ENCODE data around the gene CFAP58. TPM values are rescaled to one million over a fixed set of nuclear protein-coding genes. Genes with fewer than 3 reads are reported as not detected.

CFAP58 gene
- total RNA-seq, 1 experiment from 2014 or later: 0.26 TPM

GRCh38 chr10:104485632-104486031 is 132.0 kb downstream of the CFAP58 start:
- Histone ChIP-seq H3K4me1 (ENCODE audit: low read length) (no peaks in the 10 kb centered on the region), H3K4me3 (ENCODE audit: low read length) (no peak overlapping the region), H3K27ac (ENCODE audit: low read length) (no peak overlapping the region), H4K20me1 (ENCODE audit: insufficient read depth, low read depth, low read length) (no peaks in the 10 kb centered on the region), H3K79me2 (ENCODE audit: low read length) (no peaks in the 10 kb centered on the region), H3K4me2 (ENCODE audit: low read depth, low read length, poor library complexity, severe bottlenecking) (no peak overlapping the region), H3K36me3 (ENCODE audit: insufficient read depth, low read length) (no peaks in the 10 kb centered on the region), H2AFZ (ENCODE audit: low read length) (no peak overlapping the region), H3K9me3 (ENCODE audit: low read length) (no peaks in the 10 kb centered on the region), H3K9ac (ENCODE audit: low read length) (no peak overlapping the region), H3K9me2 (replicated peaks; ENCODE audit: insufficient read depth, low read length) (no peaks in the 10 kb centered on the region), H3K27me3 (ENCODE audit: low read length) (no peaks in the 10 kb centered on the region)
- peak; percentile 44 for DNase-seq

- Histone ChIP-seq H3K4me2 (ENCODE audit: low read depth, low read length, poor library complexity, severe bottlenecking) (no peak overlapping the region), H2AFZ (ENCODE audit: low read length) (no peak overlapping the region), H3K9ac (ENCODE audit: low read length) (no peak overlapping the region), H3K27ac (ENCODE audit: low read length) (no peak overlapping the region), H3K4me3 (ENCODE audit: low read length) (no peak overlapping the region), H3K9me3 (ENCODE audit: low read length) (no peaks in the 10 kb centered on the region), H3K9me2 (replicated peaks; ENCODE audit: insufficient read depth, low read length) (no peaks in the 10 kb centered on the region), H4K20me1 (ENCODE audit: insufficient read depth, low read depth, low read length) (no peaks in the 10 kb centered on the region), H3K79me2 (ENCODE audit: low read length) (no peaks in the 10 kb centered on the region), H3K4me1 (ENCODE audit: low read length) (no peaks in the 10 kb centered on the region), H3K27me3 (ENCODE audit: low read length) (no peaks in the 10 kb centered on the region), H3K36me3 (ENCODE audit: insufficient read depth, low read length) (no peaks in the 10 kb centered on the region)
- DNase-seq: no peak
Observed at GRCh38 chr10:104486803-104487202, 133.2 kb downstream of the CFAP58 start.

- DNase-seq: no peak
- Histone ChIP-seq H3K9ac (ENCODE audit: low read length) (no peak overlapping the region), H3K4me1 (ENCODE audit: low read length) (no peaks in the 10 kb centered on the region), H3K27me3 (ENCODE audit: low read length) (no peaks in the 10 kb centered on the region), H3K4me2 (ENCODE audit: low read depth, low read length, poor library complexity, severe bottlenecking) (no peak overlapping the region), H3K4me3 (ENCODE audit: low read length) (no peak overlapping the region), H3K9me2 (replicated peaks; ENCODE audit: insufficient read depth, low read length) (no peaks in the 10 kb centered on the region), H3K9me3 (ENCODE audit: low read length) (no peaks in the 10 kb centered on the region), H3K27ac (ENCODE audit: low read length) (no peak overlapping the region), H3K36me3 (ENCODE audit: insufficient read depth, low read length) (no peaks in the 10 kb centered on the region), H2AFZ (ENCODE audit: low read length) (no peak overlapping the region), H3K79me2 (ENCODE audit: low read length) (no peaks in the 10 kb centered on the region), H4K20me1 (ENCODE audit: insufficient read depth, low read depth, low read length) (no peaks in the 10 kb centered on the region)
Observed at GRCh38 chr10:104487794-104488438, 134.3 kb downstream of the CFAP58 start.

- Histone ChIP-seq H3K27me3 (ENCODE audit: low read length) (no peaks in the 10 kb centered on the region), H3K27ac (ENCODE audit: low read length) (no peak overlapping the region), H3K9me2 (replicated peaks; ENCODE audit: insufficient read depth, low read length) (no peaks in the 10 kb centered on the region), H3K36me3 (ENCODE audit: insufficient read depth, low read length) (no peaks in the 10 kb centered on the region), H3K4me1 (ENCODE audit: low read length) (no peaks in the 10 kb centered on the region), H2AFZ (ENCODE audit: low read length) (no peak overlapping the region), H3K79me2 (ENCODE audit: low read length) (no peaks in the 10 kb centered on the region), H3K4me3 (ENCODE audit: low read length) (no peak overlapping the region), H3K9me3 (ENCODE audit: low read length) (no peaks in the 10 kb centered on the region), H4K20me1 (ENCODE audit: insufficient read depth, low read depth, low read length) (no peaks in the 10 kb centered on the region), H3K4me2 (ENCODE audit: low read depth, low read length, poor library complexity, severe bottlenecking) (no peak overlapping the region), H3K9ac (ENCODE audit: low read length) (no peak overlapping the region)
- DNase-seq: no peak
Observed at GRCh38 chr10:104488439-104488832, 134.8 kb downstream of the CFAP58 start.

- Histone ChIP-seq H4K20me1 (ENCODE audit: insufficient read depth, low read depth, low read length) (no peaks in the 10 kb centered on the region), H3K36me3 (ENCODE audit: insufficient read depth, low read length) (no peaks in the 10 kb centered on the region), H3K9ac (ENCODE audit: low read length) (no peak overlapping the region), H3K4me2 (ENCODE audit: low read depth, low read length, poor library complexity, severe bottlenecking) (no peak overlapping the region), H3K9me3 (ENCODE audit: low read length) (no peaks in the 10 kb centered on the region), H3K9me2 (replicated peaks; ENCODE audit: insufficient read depth, low read length) (no peaks in the 10 kb centered on the region), H2AFZ (ENCODE audit: low read length) (no peak overlapping the region), H3K4me3 (ENCODE audit: low read length) (no peak overlapping the region), H3K79me2 (ENCODE audit: low read length) (no peaks in the 10 kb centered on the region), H3K4me1 (ENCODE audit: low read length) (no peaks in the 10 kb centered on the region), H3K27ac (ENCODE audit: low read length) (no peak overlapping the region), H3K27me3 (ENCODE audit: low read length) (no peaks in the 10 kb centered on the region)
- no peak for DNase-seq
Observed at GRCh38 chr10:104492329-104492940, 138.8 kb downstream of the CFAP58 start.

GRCh38 chr10:104498347-104499081 is 144.9 kb downstream of the CFAP58 start:
- no peak overlapping the region for H2AFZ ChIP-seq (ENCODE audit: low read length)
- no peak overlapping the region for H3K9ac ChIP-seq (ENCODE audit: low read length)
- H3K4me1 ChIP-seq (ENCODE audit: low read length): no peaks in the 10 kb centered on the region
- H3K9me2 ChIP-seq (replicated peaks; ENCODE audit: insufficient read depth, low read length): no peaks in the 10 kb centered on the region
- H3K27ac ChIP-seq (ENCODE audit: low read length): no peak overlapping the region
- no peaks in the 10 kb centered on the region for H3K9me3 ChIP-seq (ENCODE audit: low read length)
- DNase-seq: no peak
- no peak overlapping the region for H3K4me3 ChIP-seq (ENCODE audit: low read length)
- no peaks in the 10 kb centered on the region for H3K27me3 ChIP-seq (ENCODE audit: low read length)
- no peak overlapping the region for H3K4me2 ChIP-seq (ENCODE audit: low read depth, low read length, poor library complexity, severe bottlenecking)
- no peaks in the 10 kb centered on the region for H3K79me2 ChIP-seq (ENCODE audit: low read length)
- H3K36me3 ChIP-seq (ENCODE audit: insufficient read depth, low read length): no peaks in the 10 kb centered on the region
- no peaks in the 10 kb centered on the region for H4K20me1 ChIP-seq (ENCODE audit: insufficient read depth, low read depth, low read length)

- Histone ChIP-seq H3K27ac (ENCODE audit: low read length) (no peak overlapping the region), H2AFZ (ENCODE audit: low read length) (no peak overlapping the region), H3K4me3 (ENCODE audit: low read length) (no peak overlapping the region), H3K9me2 (replicated peaks; ENCODE audit: insufficient read depth, low read length) (no peaks in the 10 kb centered on the region), H4K20me1 (ENCODE audit: insufficient read depth, low read depth, low read length) (no peaks in the 10 kb centered on the region), H3K27me3 (ENCODE audit: low read length) (no peaks in the 10 kb centered on the region), H3K9ac (ENCODE audit: low read length) (no peak overlapping the region), H3K4me1 (ENCODE audit: low read length) (no peaks in the 10 kb centered on the region), H3K36me3 (ENCODE audit: insufficient read depth, low read length) (no peaks in the 10 kb centered on the region), H3K4me2 (ENCODE audit: low read depth, low read length, poor library complexity, severe bottlenecking) (no peak overlapping the region), H3K79me2 (ENCODE audit: low read length) (no peaks in the 10 kb centered on the region), H3K9me3 (ENCODE audit: low read length) (no peaks in the 10 kb centered on the region)
- DNase-seq: no peak
Observed at GRCh38 chr10:104501449-104501848, 147.8 kb downstream of the CFAP58 start.

GRCh38 chr10:104501864-104502579 is 148.4 kb downstream of the CFAP58 start:
- no peaks in the 10 kb centered on the region for H4K20me1 ChIP-seq (ENCODE audit: insufficient read depth, low read depth, low read length)

More at GRCh38 chr10:104501864-104502579, 148.4 kb downstream of the CFAP58 start:
- H3K4me1 ChIP-seq (ENCODE audit: low read length): no peaks in the 10 kb centered on the region
- no peaks in the 10 kb centered on the region for H3K9me2 ChIP-seq (replicated peaks; ENCODE audit: insufficient read depth, low read length)
- H3K27me3 ChIP-seq (ENCODE audit: low read length): no peaks in the 10 kb centered on the region
- no peak overlapping the region for H3K27ac ChIP-seq (ENCODE audit: low read length)
- no peak overlapping the region for H3K9ac ChIP-seq (ENCODE audit: low read length)
- no peak overlapping the region for H3K4me2 ChIP-seq (ENCODE audit: low read depth, low read length, poor library complexity, severe bottlenecking)
- H3K79me2 ChIP-seq (ENCODE audit: low read length): no peaks in the 10 kb centered on the region
- H2AFZ ChIP-seq (ENCODE audit: low read length): no peak overlapping the region
- no peak for DNase-seq
- no peak overlapping the region for H3K4me3 ChIP-seq (ENCODE audit: low read length)
- no peaks in the 10 kb centered on the region for H3K36me3 ChIP-seq (ENCODE audit: insufficient read depth, low read length)
- H3K9me3 ChIP-seq (ENCODE audit: low read length): no peaks in the 10 kb centered on the region
